ENCODE measurements around the gene BSCL2. TPM values are rescaled to one million over a fixed set of nuclear protein-coding genes. Genes with fewer than 3 reads are reported as not detected.

The BSCL2 gene
- total RNA-seq, 1 donor from 2014 or later, result 34.6 TPM

GRCh38 chr11:62673196-62673525, 34.1 kb downstream of the BSCL2 start:
- Histone ChIP-seq H3K4me1 (peaks cover 7% of the 10 kb centered on the region), H3K79me2 (ENCODE audit: low read depth) (peaks cover 38% of the 10 kb centered on the region), H3K4me2 (no peak overlapping the region), H3K9ac (no peak overlapping the region), H3K36me3 (no peaks in the 10 kb centered on the region), H3K27me3 (no peaks in the 10 kb centered on the region), H3K27ac (no peak overlapping the region), H3K9me3 (ENCODE audit: low read depth) (no peaks in the 10 kb centered on the region), H2AFZ (replicated peaks) (no peak overlapping the region), H4K20me1 (ENCODE audit: low read depth) (peaks cover 3% of the 10 kb centered on the region), H3F3A (ENCODE audit: low read depth) (peaks cover 73% of the 10 kb centered on the region), H3K4me3 (no peak overlapping the region)
- Mint-ChIP-seq H3K9me3 (no peaks in the 10 kb centered on the region), H3K36me3 (peaks cover 18% of the 10 kb centered on the region), H3K27me3 (ENCODE audit: insufficient read depth, low read depth) (no peaks in the 10 kb centered on the region), H3K27ac (no peak overlapping the region), H3K4me1 (peaks cover 34% of the 10 kb centered on the region), H3K4me3 (peak overlapping the region; percentile 100)
- no peak for DNase-seq (ENCODE audit: low spot score)
- no peak for TF ChIP-seq EZH2phosphoT487 (IDR thresholded peaks at IDR 0.05)
- TF ChIP-seq, protein P1, sequence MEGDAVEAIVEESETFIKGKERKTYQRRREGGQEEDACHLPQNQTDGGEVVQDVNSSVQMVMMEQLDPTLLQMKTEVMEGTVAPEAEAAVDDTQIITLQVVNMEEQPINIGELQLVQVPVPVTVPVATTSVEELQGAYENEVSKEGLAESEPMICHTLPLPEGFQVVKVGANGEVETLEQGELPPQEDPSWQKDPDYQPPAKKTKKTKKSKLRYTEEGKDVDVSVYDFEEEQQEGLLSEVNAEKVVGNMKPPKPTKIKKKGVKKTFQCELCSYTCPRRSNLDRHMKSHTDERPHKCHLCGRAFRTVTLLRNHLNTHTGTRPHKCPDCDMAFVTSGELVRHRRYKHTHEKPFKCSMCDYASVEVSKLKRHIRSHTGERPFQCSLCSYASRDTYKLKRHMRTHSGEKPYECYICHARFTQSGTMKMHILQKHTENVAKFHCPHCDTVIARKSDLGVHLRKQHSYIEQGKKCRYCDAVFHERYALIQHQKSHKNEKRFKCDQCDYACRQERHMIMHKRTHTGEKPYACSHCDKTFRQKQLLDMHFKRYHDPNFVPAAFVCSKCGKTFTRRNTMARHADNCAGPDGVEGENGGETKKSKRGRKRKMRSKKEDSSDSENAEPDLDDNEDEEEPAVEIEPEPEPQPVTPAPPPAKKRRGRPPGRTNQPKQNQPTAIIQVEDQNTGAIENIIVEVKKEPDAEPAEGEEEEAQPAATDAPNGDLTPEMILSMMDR (IDR thresholded peaks at IDR 0.05), result no peak
- no peak for TF ChIP-seq EZH2 (IDR thresholded peaks at IDR 0.05)

DNA sequence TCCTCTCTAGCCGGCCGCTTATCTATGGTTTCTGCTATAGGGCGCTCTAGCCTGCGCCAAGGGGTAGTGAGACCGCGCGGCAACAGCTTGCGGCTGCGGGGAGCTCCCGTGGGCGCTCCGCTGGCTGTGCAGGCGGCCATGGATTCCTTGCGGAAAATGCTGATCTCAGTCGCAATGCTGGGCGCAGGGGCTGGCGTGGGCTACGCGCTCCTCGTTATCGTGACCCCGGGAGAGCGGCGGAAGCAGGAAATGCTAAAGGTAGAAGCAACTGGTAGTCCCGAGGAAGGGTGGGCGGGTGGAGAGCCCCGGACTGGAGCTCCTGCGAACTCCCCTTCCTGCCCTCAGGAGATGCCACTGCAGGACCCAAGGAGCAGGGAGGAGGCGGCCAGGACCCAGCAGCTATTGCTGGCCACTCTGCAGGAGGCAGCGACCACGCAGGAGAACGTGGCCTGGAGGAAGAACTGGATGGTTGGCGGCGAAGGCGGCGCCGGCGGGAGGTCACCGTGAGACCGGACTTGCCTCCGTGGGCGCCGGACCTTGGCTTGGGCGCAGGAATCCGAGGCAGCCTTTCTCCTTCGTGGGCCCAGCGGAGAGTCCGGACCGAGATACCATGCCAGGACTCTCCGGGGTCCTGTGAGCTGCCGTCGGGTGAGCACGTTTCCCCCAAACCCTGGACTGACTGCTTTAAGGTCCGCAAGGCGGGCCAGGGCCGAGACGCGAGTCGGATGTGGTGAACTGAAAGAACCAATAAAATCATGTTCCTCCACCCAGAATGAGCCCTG, 35.4 kb downstream of the BSCL2 start, which contains the start of the genes LBHD1 and UQCC3:
LBHD1 (minus strand) TSS at position 660 of the 782 bp plus-strand sequence. CDS start 2,236 bp downstream, outside the sequence.
UQCC3 (plus strand) TSS at position 66 of the 782 bp plus-strand sequence; CDS start at position 139, 73 bp downstream.
- no peaks in the 10 kb centered on the region for H3K9me3 Mint-ChIP-seq
- H3K27me3 ChIP-seq, result no peaks in the 10 kb centered on the region
- peaks cover 30% of the 10 kb centered on the region for H3K4me1 Mint-ChIP-seq
- peaks cover 41% of the 10 kb centered on the region for H3K79me2 ChIP-seq (ENCODE audit: low read depth)
- peak within 1 kb of the TSS; percentile 99 for H3K27ac Mint-ChIP-seq
- H3K9me3 ChIP-seq (ENCODE audit: low read depth), result no peaks in the 10 kb centered on the region
- TF ChIP-seq EZH2 (IDR thresholded peaks at IDR 0.05), result no peak
- TF ChIP-seq, protein P1 (IDR thresholded peaks at IDR 0.05), result no peak
- no peak for TF ChIP-seq EZH2phosphoT487 (IDR thresholded peaks at IDR 0.05)
- H3K4me2 ChIP-seq, result peak within 1 kb of the TSS; percentile 97
- H2AFZ ChIP-seq (replicated peaks), result peak within 1 kb of the TSS; percentile 84
- H3K27me3 Mint-ChIP-seq (ENCODE audit: insufficient read depth, low read depth), result no peaks in the 10 kb centered on the region
- peak within 1 kb of the TSS; percentile 70 for H3K9ac ChIP-seq
- peaks cover 6% of the 10 kb centered on the region for H4K20me1 ChIP-seq (ENCODE audit: low read depth)
- peak within 1 kb of the TSS; percentile 85 for H3K4me3 ChIP-seq
- H3K27ac ChIP-seq, result peak within 1 kb of the TSS; percentile 23
- peaks cover 6% of the 10 kb centered on the region for H3K4me1 ChIP-seq
- H3K4me3 Mint-ChIP-seq, result peak within 1 kb of the TSS; percentile 100
- H3K36me3 Mint-ChIP-seq, result peaks cover 13% of the 10 kb centered on the region
- peaks cover 73% of the 10 kb centered on the region for H3F3A ChIP-seq (ENCODE audit: low read depth)
- peak; percentile 95 for DNase-seq (ENCODE audit: low spot score)
- H3K36me3 ChIP-seq, result no peaks in the 10 kb centered on the region

DNA sequence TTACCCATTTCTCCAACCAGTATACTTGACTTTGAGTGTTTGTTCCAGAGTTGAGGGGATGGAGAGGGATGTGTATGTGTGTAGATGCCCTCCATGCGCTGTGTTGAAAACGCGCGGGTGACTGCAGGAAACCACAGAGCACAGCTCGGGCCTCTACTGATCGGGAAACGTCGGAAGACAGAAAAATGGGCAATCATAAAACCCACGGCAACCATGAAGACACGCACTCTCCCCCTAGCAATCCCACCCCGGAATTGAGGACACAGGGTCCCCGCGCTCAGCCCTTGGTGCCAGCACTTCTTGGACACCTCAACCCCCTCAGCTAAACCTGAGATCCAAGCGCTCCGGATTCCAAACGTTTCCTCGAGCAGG, 36.0 kb downstream of the BSCL2 start:
- Histone ChIP-seq H3F3A (ENCODE audit: low read depth) (peaks cover 77% of the 10 kb centered on the region), H2AFZ (replicated peaks) (peak overlapping the region; percentile 84), H3K4me2 (peak overlapping the region; percentile 97), H3K27ac (peak overlapping the region; percentile 23), H3K79me2 (ENCODE audit: low read depth) (peaks cover 47% of the 10 kb centered on the region), H3K9ac (peak overlapping the region; percentile 70), H4K20me1 (ENCODE audit: low read depth) (peaks cover 12% of the 10 kb centered on the region), H3K27me3 (no peaks in the 10 kb centered on the region), H3K4me3 (peak overlapping the region; percentile 85), H3K9me3 (ENCODE audit: low read depth) (no peaks in the 10 kb centered on the region), H3K36me3 (no peaks in the 10 kb centered on the region), H3K4me1 (peaks cover 11% of the 10 kb centered on the region)
- DNase-seq (ENCODE audit: low spot score), result no peak
- Mint-ChIP-seq H3K27me3 (ENCODE audit: insufficient read depth, low read depth) (peaks cover 2% of the 10 kb centered on the region), H3K4me1 (peaks cover 34% of the 10 kb centered on the region), H3K9me3 (no peaks in the 10 kb centered on the region), H3K36me3 (peaks cover 12% of the 10 kb centered on the region), H3K4me3 (peak overlapping the region; percentile 100), H3K27ac (peak overlapping the region; percentile 99)
- TF ChIP-seq, protein P1 (IDR thresholded peaks at IDR 0.05), result no peak
- TF ChIP-seq EZH2phosphoT487 (IDR thresholded peaks at IDR 0.05), result no peak
- no peak for TF ChIP-seq EZH2 (IDR thresholded peaks at IDR 0.05)
